HG02943 (cell line): ENCODE results near the gene TAOK2.
"Not testable (repeated sequence)": the region's sequence is repeated elsewhere in the genome, so short reads cannot be mapped to it uniquely, and the experiment has no call there.

Experiments used
- ATAC-seq: cut with Tn5 transposase; IDR thresholded peaks from one replicate; pipeline ENCODE4 v1.9.1; 2021; ENCODE audit warnings: mild to moderate bottlenecking, low read depth, moderate library complexity; ENCODE audit not compliant: unreplicated experiment

TAOK2 gene

GRCh38 chr16:30016555-30017276 is 43.0 kb downstream of the TAOK2 start:
- no peak for ATAC-seq

GRCh38 chr16:30017277-30017656 is 43.6 kb downstream of the TAOK2 start:
- no peak for ATAC-seq

GRCh38 chr16:30017937-30018336 is 44.3 kb downstream of the TAOK2 start:
- ATAC-seq, result not testable (repeated sequence)

GRCh38 chr16:30018731-30019158 is 45.1 kb downstream of the TAOK2 start:
- ATAC-seq, result no peak

- no peak for ATAC-seq
Observed at GRCh38 chr16:30022887-30023286, 49.2 kb downstream of the TAOK2 start, which contains the start of gene C16orf92. Gene C16orf92 (plus strand): TSS chr16:30023198. CDS start chr16:30023341, 143 bp downstream.

GRCh38 chr16:30023586-30023985 is 49.9 kb downstream of the TAOK2 start:
- no peak for ATAC-seq

GRCh38 chr16:30024451-30024850 is 50.8 kb downstream of the TAOK2 start:
- ATAC-seq, result no peak

GRCh38 chr16:30025156-30025555 is 51.5 kb downstream of the TAOK2 start:
- no peak for ATAC-seq

GRCh38 chr16:30025574-30025973 is 51.9 kb downstream of the TAOK2 start:
- no peak for ATAC-seq

GRCh38 chr16:30026449-30026848 is 52.8 kb downstream of the TAOK2 start:
- ATAC-seq, result no peak

- ATAC-seq, result no peak
Observed at GRCh38 chr16:30027588-30028437, 54.1 kb downstream of the TAOK2 start.

GRCh38 chr16:30028438-30029076 is 54.9 kb downstream of the TAOK2 start:
- no peak for ATAC-seq

GRCh38 chr16:30030011-30030685 is 56.5 kb downstream of the TAOK2 start:
- no peak for ATAC-seq

GRCh38 chr16:30030841-30031413 is 57.3 kb downstream of the TAOK2 start, which contains the start of gene TLCD3B:
Gene TLCD3B (minus strand): TSS chr16:30031271. CDS start chr16:30030527, 744 bp downstream.
- no peak for ATAC-seq

- ATAC-seq, result no peak
Observed at GRCh38 chr16:30031477-30031918, 57.8 kb downstream of the TAOK2 start.

GRCh38 chr16:30032083-30032819 is 58.6 kb downstream of the TAOK2 start:
- no peak for ATAC-seq

GRCh38 chr16:30033270-30033669 is 59.6 kb downstream of the TAOK2 start:
- ATAC-seq, result no peak

- no peak for ATAC-seq
Observed at GRCh38 chr16:30040221-30040620, 66.6 kb downstream of the TAOK2 start.

GRCh38 chr16:30040690-30041089 is 67.0 kb downstream of the TAOK2 start:
- not testable (repeated sequence) for ATAC-seq
